H1 (cell line): ENCODE measurements around the gene WASHC2A.
"Not testable (repeated sequence)": the region's sequence is repeated elsewhere in the genome, so short reads cannot be mapped to it uniquely, and the experiment has no call there.

Source experiments
- BRCA1 ChIP-seq: IDR thresholded peaks from 2 replicates; pipeline ENCODE4 v1.6.1; 2012; ENCODE audit warnings: low read depth, low read length, improper control_type of control experiment
- CEBPB ChIP-seq: IDR thresholded peaks from 2 replicates; pipeline ENCODE4 v1.6.1; 2012; ENCODE audit warnings: low read depth, low read length
- CHD2 ChIP-seq: IDR thresholded peaks from 2 replicates; pipeline ENCODE4 v1.6.1; 2012; ENCODE audit warnings: low read length, improper control_type of control experiment
- EZH2 ChIP-seq: fragments of 200-600 bp; sonication (generic); IDR thresholded peaks from 2 replicates; pipeline ENCODE4 v1.7.1; 2012; ENCODE audit warnings: low read depth, mild to moderate bottlenecking, moderate library complexity, low read length, inconsistent platforms; ENCODE audit not compliant: severe bottlenecking
- GABPA ChIP-seq: IDR thresholded peaks from 2 replicates; pipeline ENCODE4 v1.6.1; 2011; ENCODE audit warnings: mild to moderate bottlenecking, low read length, moderate library complexity, borderline replicate concordance; ENCODE audit not compliant: insufficient read depth
- NRF1 ChIP-seq: IDR thresholded peaks from 2 replicates; pipeline ENCODE4 v1.6.1; 2011; ENCODE audit warnings: mild to moderate bottlenecking, low read depth, low read length, improper control_type of control experiment
- POLR2A ChIP-seq, 2 experiments: IDR thresholded peaks; 1 replicate in 1 of 2; 2 replicates in 1 of 2; pipeline ENCODE4 v1.6.1; 2011; ENCODE audit warnings: low read depth in 2 of 2, low read length in 2 of 2, mild to moderate bottlenecking in 2 of 2; ENCODE audit errors: control extremely low read depth in 1 of 2
- SIN3A ChIP-seq, 2 experiments: IDR thresholded peaks in 1 of 2; conservative IDR thresholded peaks in 1 of 2; 2 replicates each; pipeline ENCODE4 v1.6.1; 2011 to 2012; ENCODE audit warnings: low read length in 2 of 2, improper control_type of control experiment in 1 of 2, low read depth in 1 of 2, mild to moderate bottlenecking in 1 of 2
- SP2 ChIP-seq: IDR thresholded peaks from 2 replicates; pipeline ENCODE4 v1.6.1; 2012; ENCODE audit warnings: mild to moderate bottlenecking, low read length, inconsistent platforms
- SP4 ChIP-seq: IDR thresholded peaks from 2 replicates; pipeline ENCODE4 v1.6.1; 2012; ENCODE audit warnings: low read length, inconsistent platforms
- TF ChIP-seq, protein P1 (sequence below): IDR thresholded peaks from 2 replicates; pipeline ENCODE4 v1.6.1; 2011; ENCODE audit warnings: low read depth, mild to moderate bottlenecking, low read length; ENCODE audit not compliant: insufficient read depth
- TF ChIP-seq, protein P2 (sequence below), 3 experiments: IDR thresholded peaks; 1 replicate in 2 of 3; 2 replicates in 1 of 3; pipeline versions ENCODE4 v1.5.1 to v1.6.1; 2011; ENCODE audit warnings: low read length in 3 of 3, mild to moderate bottlenecking in 3 of 3, inconsistent platforms in 2 of 3, low read depth in 1 of 3, moderate library complexity in 1 of 3; ENCODE audit not compliant: insufficient read depth in 1 of 3; ENCODE audit errors: control extremely low read depth in 1 of 3
- TF ChIP-seq, protein P3 (sequence below): IDR thresholded peaks from 2 replicates; pipeline ENCODE4 v1.6.1; 2011; ENCODE audit warnings: low read length, improper control_type of control experiment

DNA sequence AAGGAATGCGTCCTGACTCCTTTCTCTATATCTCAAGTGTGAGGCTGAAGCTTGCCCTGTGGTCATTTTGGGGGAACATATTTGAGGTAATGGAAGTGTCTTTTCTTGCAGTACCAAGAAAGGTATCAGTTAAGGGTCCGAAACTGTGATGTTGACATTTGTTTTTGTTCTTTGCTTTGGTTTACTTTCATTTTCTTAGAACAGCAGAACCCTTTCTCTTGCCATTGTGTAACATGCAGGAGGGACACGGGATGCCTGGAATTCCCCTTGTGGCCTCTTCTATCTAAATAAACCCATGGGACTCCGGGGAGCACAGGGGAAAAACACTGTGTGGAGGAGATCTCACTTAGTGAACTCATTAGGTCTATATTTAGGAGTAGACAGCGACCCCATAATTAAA, 34.5 kb downstream of the WASHC2A start:
- not testable (repeated sequence) for TF ChIP-seq POLR2A (IDR thresholded peaks at IDR 0.05; ENCODE audit: control extremely low read depth in 1 of 2, low read depth in 2 of 2, low read length in 2 of 2); NRF1; SP4; SIN3A (conservative IDR thresholded peaks at IDR 0.05 in 1 of 2, IDR thresholded peaks at IDR 0.05 in 1 of 2; ENCODE audit: low read depth in 1 of 2, low read length in 2 of 2); GABPA; EZH2; CEBPB; SP2; CHD2; BRCA1
- TF ChIP-seq, protein P1, sequence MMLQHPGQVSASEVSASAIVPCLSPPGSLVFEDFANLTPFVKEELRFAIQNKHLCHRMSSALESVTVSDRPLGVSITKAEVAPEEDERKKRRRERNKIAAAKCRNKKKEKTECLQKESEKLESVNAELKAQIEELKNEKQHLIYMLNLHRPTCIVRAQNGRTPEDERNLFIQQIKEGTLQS: not testable (repeated sequence)
- TF ChIP-seq, protein P2, sequence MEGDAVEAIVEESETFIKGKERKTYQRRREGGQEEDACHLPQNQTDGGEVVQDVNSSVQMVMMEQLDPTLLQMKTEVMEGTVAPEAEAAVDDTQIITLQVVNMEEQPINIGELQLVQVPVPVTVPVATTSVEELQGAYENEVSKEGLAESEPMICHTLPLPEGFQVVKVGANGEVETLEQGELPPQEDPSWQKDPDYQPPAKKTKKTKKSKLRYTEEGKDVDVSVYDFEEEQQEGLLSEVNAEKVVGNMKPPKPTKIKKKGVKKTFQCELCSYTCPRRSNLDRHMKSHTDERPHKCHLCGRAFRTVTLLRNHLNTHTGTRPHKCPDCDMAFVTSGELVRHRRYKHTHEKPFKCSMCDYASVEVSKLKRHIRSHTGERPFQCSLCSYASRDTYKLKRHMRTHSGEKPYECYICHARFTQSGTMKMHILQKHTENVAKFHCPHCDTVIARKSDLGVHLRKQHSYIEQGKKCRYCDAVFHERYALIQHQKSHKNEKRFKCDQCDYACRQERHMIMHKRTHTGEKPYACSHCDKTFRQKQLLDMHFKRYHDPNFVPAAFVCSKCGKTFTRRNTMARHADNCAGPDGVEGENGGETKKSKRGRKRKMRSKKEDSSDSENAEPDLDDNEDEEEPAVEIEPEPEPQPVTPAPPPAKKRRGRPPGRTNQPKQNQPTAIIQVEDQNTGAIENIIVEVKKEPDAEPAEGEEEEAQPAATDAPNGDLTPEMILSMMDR (IDR thresholded peaks at IDR 0.05; ENCODE audit: control extremely low read depth in 1 of 3, insufficient read depth in 1 of 3, low read depth in 1 of 3, low read length in 3 of 3): not testable (repeated sequence)
- TF ChIP-seq, protein P3, sequence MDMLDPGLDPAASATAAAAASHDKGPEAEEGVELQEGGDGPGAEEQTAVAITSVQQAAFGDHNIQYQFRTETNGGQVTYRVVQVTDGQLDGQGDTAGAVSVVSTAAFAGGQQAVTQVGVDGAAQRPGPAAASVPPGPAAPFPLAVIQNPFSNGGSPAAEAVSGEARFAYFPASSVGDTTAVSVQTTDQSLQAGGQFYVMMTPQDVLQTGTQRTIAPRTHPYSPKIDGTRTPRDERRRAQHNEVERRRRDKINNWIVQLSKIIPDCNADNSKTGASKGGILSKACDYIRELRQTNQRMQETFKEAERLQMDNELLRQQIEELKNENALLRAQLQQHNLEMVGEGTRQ: not testable (repeated sequence)
